T-helper 2 cell treated with Interferon-gamma antibody and Interleukin-4, amounts not matched to agents 5 μg/mL and 100 μg/mL, for 36 hours (primary cell): ENCODE data around the gene GCDH.
"Not testable (repeated sequence)": the region's sequence is repeated elsewhere in the genome, so short reads cannot be mapped to it uniquely, and the experiment has no call there.

Experiments used
- DNase-seq: peaks from one replicate; pipeline ENCODE4 v3.0.0; 2021; ENCODE audit warnings: low spot score
- H3K27ac Mint-ChIP-seq: one replicate; pipeline ENCODE4 v1.8.0; 2021; ENCODE audit warnings: mild to moderate bottlenecking, mixed read lengths
- H3K27me3 Mint-ChIP-seq: one replicate; pipeline ENCODE4 v1.8.0; 2021; ENCODE audit warnings: low read depth, mixed read lengths
- H3K36me3 Mint-ChIP-seq: one replicate; pipeline ENCODE4 v1.8.0; 2021; ENCODE audit warnings: low read depth, mixed read lengths
- H3K4me1 Mint-ChIP-seq: one replicate; pipeline ENCODE4 v1.8.0; 2021; ENCODE audit warnings: low read depth, mixed read lengths
- H3K4me3 Mint-ChIP-seq: one replicate; pipeline ENCODE4 v1.8.0; 2022; ENCODE audit warnings: mild to moderate bottlenecking, moderate library complexity, mixed read lengths
- H3K9me3 Mint-ChIP-seq: one replicate; pipeline ENCODE4 v1.8.0; 2021; ENCODE audit warnings: mixed read lengths

Gene GCDH

DNA sequence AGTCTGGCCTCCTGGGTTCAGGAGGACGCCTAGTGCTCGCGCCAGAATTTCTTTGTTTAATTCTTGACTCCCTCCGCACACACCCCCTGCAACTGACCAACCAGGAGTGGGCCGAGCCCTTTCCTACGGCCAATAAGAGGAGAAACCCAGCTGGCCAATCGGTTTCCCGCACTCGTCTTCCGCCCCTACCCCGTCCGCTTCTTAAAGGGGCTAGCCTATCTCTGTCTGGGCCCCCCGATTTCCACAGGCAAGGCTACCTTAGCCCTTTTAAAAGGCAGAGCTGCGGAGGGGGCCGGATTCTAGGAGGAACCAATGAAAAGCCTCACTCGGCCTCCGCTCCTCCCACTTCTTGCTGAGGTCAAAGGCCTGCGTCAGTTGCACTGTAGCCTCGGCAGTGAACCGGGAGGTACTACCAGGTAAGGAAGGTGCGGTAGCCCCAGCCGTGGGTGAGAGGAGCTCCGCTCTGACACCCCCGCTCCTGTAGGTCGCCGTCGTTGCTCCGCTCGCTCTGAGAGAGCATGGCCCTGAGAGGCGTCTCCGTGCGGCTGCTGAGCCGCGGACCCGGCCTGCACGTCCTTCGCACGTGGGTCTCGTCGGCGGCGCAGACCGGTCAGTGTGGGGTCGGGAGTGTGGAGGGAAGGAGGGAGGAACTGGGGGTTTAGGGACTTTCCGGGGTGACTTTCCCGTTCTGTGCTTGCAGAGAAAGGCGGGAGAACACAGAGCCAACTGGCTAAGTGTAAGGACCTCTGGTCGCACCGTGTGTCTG, at the start of gene GCDH:
GCDH (plus strand) TSS at position 374 of the 766 bp plus-strand sequence; CDS start at position 519, 145 bp downstream.
- H3K4me3 Mint-ChIP-seq, result peak within 1 kb of the TSS; percentile 97
- H3K36me3 Mint-ChIP-seq, result peaks cover 10% of the 10 kb centered on the region
- peaks cover 14% of the 10 kb centered on the region for H3K4me1 Mint-ChIP-seq
- no peaks in the 10 kb centered on the region for H3K9me3 Mint-ChIP-seq
- H3K27ac Mint-ChIP-seq, result peak within 1 kb of the TSS; percentile 88
- H3K27me3 Mint-ChIP-seq, result no peaks in the 10 kb centered on the region
- peak; percentile 96 for DNase-seq

DNA sequence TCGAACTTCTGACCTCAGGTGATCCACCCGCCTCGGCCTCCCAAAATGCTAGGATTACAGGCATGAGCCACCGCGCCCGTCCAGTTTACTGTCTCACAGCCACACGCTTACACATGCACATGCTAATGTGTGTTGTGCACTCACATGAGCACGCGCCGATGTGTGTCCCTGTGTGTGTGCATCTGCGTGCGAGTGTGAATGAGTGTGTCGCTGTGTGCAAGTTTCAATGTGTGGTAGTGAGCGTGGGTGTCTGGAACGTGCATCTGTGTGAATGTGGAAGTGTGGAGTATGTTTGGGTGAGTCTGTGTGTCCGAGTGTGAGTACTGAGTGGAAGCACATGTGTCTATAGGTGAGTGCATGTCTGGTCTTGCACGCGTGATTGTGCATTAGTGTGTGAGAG, 48.4 kb upstream of the GCDH start:
- Mint-ChIP-seq H3K27ac (no peak overlapping the region), H3K4me3 (no peak overlapping the region), H3K4me1 (peaks cover 23% of the 10 kb centered on the region), H3K9me3 (no peaks in the 10 kb centered on the region), H3K27me3 (peaks cover 44% of the 10 kb centered on the region), H3K36me3 (no peaks in the 10 kb centered on the region)
- DNase-seq, result no peak

DNA sequence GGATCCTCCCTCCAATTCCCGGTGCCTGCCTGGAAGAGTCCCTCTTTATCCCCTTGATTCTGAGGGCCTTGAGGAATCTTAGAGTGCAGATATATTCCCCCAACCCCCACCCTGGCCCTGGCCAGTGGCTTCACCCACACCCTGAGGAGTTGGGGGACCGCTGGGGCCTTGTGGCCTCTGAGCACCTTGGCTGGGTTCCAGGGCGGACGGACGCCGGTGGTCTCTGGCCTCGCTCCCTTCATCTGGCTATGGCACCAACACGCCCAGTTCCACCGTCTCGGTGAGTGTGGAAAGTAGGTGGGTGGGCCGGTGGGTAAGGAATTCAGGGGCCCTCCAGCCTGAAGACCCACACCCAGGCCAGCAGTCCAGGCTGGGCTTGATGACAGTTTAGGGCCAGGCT, 47.6 kb upstream of the GCDH start:
- Mint-ChIP-seq H3K36me3 (no peaks in the 10 kb centered on the region), H3K27ac (no peak overlapping the region), H3K4me1 (peaks cover 23% of the 10 kb centered on the region), H3K9me3 (no peaks in the 10 kb centered on the region), H3K4me3 (no peak overlapping the region), H3K27me3 (peaks cover 39% of the 10 kb centered on the region)
- no peak for DNase-seq

DNA sequence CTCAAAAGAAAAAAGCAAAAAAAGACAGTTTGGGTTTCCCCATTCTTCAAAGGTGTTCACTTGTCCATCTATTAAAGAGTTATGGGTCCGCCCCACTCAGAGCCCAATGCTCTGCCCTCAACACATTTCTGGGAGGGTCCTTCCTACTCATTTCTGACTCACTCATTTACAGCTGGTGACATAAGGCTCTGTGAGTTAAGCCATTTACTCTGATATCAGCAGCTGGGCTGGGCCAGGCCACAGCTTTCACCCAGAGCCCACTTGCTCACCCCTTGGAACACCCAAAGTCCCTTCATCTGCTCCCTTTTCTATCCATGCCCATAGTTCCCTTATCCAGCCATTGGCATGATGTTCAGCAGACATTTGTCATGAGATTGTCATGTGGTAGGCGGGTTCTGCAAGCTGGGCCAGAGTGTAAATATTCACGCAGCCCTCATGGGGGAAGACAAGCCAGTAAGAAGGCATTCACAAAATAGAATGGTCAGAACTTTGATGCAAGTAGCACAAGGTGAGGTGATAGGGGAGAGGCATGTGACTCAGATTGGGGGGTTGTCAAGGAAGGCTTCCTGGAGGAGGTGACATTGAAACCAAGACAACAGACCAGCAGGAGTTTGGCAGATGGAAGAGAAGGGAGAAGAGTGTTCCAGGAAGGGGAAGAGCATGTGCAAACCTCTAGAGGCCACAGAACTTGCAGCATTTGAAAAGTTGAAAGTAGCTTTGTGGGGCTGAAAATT, 46.8 kb upstream of the GCDH start:
- no peaks in the 10 kb centered on the region for H3K36me3 Mint-ChIP-seq
- no peak overlapping the region for H3K27ac Mint-ChIP-seq
- peaks cover 33% of the 10 kb centered on the region for H3K27me3 Mint-ChIP-seq
- H3K9me3 Mint-ChIP-seq, result no peaks in the 10 kb centered on the region
- peaks cover 18% of the 10 kb centered on the region for H3K4me1 Mint-ChIP-seq
- no peak for DNase-seq
- H3K4me3 Mint-ChIP-seq, result no peak overlapping the region

DNA sequence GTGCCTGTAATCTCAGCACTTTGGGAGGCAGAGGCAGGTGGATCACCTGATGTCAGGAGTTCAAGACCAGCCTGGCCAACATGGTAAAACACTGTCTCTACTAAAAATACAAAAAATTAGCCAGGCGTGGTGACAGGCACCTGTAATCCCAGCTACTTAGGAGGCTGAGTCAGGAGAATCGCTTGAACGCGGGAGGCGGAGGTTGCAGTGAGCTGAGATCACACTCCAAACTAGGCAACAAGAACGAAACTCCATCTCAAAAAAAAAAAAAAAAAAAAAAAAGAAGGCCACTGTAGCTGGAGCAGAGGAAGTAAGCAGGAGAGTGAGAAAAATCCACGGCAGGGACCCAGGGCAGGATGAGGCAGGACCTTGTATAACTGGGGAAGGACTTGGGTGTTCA, 44.3 kb upstream of the GCDH start:
- not testable (repeated sequence) for H3K27me3 Mint-ChIP-seq, H3K9me3 Mint-ChIP-seq, H3K27ac Mint-ChIP-seq, H3K4me1 Mint-ChIP-seq, H3K36me3 Mint-ChIP-seq, H3K4me3 Mint-ChIP-seq, DNase-seq

DNA sequence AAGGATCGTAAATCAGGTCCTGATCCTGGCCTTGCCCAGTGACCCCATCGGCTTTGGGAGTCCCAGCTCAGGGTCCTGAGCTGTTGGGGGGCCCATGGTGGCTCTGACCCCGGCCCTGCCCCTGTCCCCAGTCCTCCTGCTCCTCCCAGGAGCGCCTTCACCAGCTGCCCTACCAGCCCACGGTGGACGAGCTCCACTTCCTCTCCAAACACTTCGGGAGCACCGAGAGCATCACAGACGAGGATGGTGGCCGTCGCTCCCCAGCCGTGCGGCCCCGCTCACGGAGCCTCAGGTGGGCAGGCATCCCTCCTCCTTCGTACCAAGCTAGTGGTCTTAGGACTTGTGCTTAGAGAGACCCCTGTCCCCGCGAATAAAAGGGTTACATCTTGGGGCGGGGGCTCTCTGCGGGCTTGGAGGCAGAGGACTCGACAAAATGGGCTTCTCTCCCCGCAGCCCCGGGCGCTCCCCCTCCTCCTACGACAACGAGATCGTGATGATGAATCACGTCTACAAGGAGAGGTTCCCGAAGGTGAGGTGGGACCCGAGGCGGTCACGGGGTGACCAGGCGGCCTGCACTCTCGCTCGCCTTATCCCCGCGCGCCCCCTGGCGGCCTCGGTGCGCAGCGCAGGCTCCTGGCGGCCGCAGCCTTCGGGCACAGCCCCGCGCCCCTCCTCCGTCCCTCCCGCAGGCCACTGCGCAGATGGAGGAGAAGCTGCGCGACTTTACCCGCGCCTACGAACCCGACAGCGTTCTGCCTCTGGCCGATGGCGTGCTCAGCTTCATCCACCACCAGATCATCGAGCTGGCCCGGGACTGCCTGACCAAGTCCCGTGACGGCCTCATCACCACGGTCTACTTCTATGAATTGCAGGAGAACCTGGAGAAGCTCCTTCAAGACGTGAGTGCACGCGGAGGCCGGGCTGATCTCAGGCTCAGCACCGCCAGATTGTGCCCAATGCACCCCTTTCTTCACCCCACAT, 43.5 kb upstream of the GCDH start:
- H3K4me3 Mint-ChIP-seq, result peak overlapping the region; percentile 67
- no peaks in the 10 kb centered on the region for H3K9me3 Mint-ChIP-seq
- peak; percentile 90 for DNase-seq
- no peaks in the 10 kb centered on the region for H3K4me1 Mint-ChIP-seq
- no peak overlapping the region for H3K27ac Mint-ChIP-seq
- peaks cover 6% of the 10 kb centered on the region for H3K27me3 Mint-ChIP-seq
- no peaks in the 10 kb centered on the region for H3K36me3 Mint-ChIP-seq

DNA sequence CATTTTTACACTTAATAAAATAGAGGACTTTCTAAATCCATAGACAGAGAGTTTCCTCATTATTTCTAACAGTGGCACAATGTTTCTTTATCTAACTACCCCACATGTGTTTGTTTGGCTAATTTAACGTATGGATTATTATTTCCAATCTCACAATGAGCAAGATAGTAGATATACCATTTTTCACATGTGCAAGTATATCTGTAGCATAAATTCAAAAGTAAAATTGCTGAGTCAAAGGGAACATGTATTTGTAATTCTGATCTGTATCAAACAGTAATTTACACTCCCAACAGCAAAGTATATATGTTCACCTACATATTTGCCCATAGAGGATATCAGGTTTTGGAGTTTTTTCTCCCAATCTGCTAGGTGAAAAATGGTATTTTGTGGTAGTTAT, 34.3 kb upstream of the GCDH start:
- H3K4me3 Mint-ChIP-seq, result no peak overlapping the region
- H3K4me1 Mint-ChIP-seq, result no peaks in the 10 kb centered on the region
- no peaks in the 10 kb centered on the region for H3K27me3 Mint-ChIP-seq
- no peak overlapping the region for H3K27ac Mint-ChIP-seq
- H3K9me3 Mint-ChIP-seq, result no peaks in the 10 kb centered on the region
- H3K36me3 Mint-ChIP-seq, result no peaks in the 10 kb centered on the region
- DNase-seq, result no peak

DNA sequence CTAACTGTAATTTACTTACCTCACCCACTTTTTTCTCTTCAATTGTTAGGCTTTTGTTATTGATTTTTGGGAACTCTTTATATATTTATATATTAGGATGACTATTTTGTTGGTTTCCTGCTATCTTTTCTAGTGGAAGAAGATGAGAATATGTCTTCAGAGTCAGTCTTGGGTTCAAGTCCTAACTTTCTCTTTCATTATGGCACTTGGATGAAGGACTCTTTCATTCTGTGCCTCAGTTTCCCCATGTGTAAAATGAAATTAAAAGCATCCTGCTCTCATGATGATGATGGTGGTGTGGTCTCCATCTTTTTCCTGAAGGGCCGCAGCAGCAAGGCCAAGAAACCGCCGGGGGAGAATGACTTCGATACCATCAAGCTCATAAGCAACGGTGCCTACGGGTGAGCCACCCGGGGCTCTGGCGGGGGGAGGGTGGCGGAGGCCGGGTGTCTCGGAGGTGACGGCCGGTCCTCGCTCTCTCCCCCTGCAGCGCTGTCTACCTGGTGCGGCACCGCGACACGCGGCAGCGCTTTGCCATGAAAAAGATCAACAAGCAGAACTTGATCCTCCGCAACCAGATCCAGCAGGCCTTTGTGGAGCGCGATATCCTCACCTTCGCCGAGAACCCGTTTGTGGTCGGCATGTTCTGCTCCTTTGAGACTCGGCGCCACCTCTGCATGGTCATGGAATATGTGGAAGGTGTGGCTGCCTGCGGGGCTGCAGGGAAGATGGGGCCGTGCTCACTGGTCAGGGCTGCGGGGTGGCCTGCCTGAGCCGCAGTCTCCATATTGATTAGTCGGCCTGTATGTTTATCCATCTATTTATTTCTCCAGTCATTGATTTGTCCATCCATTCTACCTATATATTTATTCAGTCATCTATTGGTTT, 32.7 kb upstream of the GCDH start:
- H3K4me1 Mint-ChIP-seq, result no peaks in the 10 kb centered on the region
- H3K4me3 Mint-ChIP-seq, result no peak overlapping the region
- H3K9me3 Mint-ChIP-seq, result no peaks in the 10 kb centered on the region

DNA sequence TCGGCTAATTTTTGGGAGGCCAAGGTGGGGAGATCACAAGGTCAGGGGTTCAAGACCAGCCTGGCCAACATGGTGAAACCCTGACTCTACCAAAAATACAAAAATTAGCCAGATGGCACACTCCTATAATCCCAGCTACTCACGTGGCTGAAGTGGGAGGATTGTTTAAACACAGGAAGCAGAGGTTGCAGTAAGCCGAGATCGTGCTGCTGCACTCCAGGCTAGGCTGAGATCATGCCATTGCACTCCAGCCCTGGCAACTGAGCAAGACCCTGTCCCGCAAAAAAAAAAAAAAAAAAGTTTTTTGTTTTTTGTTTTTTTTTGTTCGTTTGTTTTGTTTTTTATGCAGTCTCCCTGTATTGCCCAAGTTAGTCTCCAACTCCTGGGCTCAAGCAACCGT, 31.4 kb upstream of the GCDH start:
- Mint-ChIP-seq H3K27ac (no peak overlapping the region), H3K4me3 (no peak overlapping the region)

More for the DNA sequence above, 32.7 kb upstream of the GCDH start:
- no peak for DNase-seq
- H3K36me3 Mint-ChIP-seq, result no peaks in the 10 kb centered on the region
- no peaks in the 10 kb centered on the region for H3K27me3 Mint-ChIP-seq
- H3K27ac Mint-ChIP-seq, result no peak overlapping the region

DNA sequence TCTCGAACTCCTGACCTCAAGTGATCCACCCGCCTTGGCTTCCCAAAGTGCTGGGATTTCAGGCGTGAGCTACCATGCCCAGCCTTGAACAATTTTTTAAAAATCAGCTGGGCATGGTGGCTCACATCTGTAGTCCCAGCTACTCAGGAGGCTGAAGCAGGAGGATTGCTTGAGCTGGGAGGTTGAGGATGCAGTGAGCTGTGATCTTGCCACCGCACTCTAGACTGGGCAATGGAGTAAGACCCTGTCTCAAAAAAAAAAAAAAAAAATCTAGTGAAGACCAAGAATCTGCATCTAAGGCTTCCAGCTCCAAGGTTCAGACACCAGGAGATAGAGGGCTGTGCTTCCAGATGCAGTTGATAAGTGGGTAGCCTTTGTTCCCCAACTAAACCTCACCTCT, 26.8 kb upstream of the GCDH start:
- H3K36me3 Mint-ChIP-seq, result no peaks in the 10 kb centered on the region
- no peaks in the 10 kb centered on the region for H3K27me3 Mint-ChIP-seq
- H3K27ac Mint-ChIP-seq, result no peak overlapping the region
- DNase-seq, result no peak
- H3K4me3 Mint-ChIP-seq, result no peak overlapping the region
- peaks cover 14% of the 10 kb centered on the region for H3K4me1 Mint-ChIP-seq
- no peaks in the 10 kb centered on the region for H3K9me3 Mint-ChIP-seq

More for the DNA sequence above, 31.4 kb upstream of the GCDH start:
- Mint-ChIP-seq H3K36me3 (no peaks in the 10 kb centered on the region), H3K27me3 (no peaks in the 10 kb centered on the region), H3K4me1 (no peaks in the 10 kb centered on the region), H3K9me3 (no peaks in the 10 kb centered on the region)
- DNase-seq, result no peak

DNA sequence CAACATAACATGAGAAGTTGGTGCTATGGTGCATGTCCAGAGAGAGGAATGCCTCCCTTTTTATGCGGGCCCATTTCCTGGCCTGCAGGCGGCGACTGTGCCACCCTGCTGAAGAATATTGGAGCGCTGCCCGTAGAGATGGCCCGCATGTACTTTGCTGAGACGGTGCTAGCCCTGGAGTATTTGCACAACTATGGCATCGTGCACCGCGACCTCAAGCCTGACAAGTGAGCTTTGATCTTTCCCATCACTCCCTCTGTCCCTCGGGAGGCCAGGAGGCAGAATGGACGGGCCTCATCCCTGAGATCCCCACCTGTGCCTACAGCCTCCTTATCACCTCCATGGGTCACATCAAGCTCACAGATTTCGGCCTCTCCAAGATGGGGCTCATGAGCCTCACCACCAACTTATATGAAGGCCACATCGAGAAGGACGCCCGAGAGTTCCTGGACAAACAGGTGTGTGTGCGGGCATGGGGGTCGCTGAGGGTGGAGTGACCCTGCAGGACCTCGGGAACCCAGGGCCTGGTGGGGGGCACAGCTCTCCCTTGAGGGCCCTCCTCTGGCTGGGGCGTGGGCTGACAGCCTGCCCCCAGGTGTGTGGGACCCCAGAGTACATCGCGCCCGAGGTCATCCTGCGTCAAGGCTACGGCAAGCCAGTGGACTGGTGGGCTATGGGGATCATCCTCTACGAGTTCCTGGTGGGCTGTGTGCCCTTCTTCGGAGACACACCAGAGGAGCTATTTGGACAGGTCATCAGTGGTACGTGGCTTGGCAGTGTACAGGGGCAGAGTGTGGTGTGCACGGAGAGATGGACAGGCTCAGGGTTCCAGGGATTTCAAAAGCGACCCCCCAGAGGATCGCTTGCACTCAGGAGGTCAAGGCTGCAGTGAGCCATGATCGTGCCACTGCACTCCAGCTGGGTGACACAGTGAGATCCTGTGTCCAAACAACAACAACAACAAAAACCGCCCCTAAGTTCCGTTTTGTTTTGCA, 25.9 kb upstream of the GCDH start:
- no peak for DNase-seq
- H3K9me3 Mint-ChIP-seq, result no peaks in the 10 kb centered on the region
- peaks cover 14% of the 10 kb centered on the region for H3K4me1 Mint-ChIP-seq

DNA sequence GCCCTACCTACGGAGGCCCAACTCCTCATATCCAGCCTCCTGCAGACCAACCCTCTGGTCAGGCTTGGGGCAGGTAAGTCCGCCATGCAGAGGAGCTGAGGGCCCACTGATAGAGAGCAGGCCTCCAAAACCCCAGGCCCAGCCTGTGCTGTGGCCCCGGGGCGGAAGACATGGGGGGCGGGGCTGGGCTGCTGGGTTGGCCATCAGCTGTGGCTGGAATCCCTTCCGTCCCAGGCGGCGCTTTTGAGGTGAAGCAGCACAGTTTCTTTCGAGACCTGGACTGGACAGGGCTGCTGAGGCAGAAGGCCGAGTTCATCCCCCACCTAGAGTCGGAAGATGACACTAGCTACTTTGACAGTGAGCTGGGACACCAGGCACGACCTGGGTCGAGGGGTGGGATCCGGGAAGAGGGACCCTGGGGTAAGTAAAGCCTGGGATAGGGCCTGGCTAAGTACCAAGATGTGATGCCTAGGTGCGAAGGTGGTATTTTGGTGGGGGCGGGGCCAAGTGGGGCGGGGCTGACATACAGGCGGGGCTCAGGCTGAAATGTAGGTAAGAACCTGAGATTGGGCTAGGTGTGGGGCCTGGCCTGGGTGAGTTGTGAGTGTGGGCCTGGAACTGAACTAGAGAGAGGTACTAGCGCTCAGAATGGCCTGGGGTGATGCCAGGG, 25.1 kb upstream of the GCDH start:
- no peaks in the 10 kb centered on the region for H3K9me3 Mint-ChIP-seq

More for the DNA sequence above, 25.9 kb upstream of the GCDH start:
- no peaks in the 10 kb centered on the region for H3K36me3 Mint-ChIP-seq
- no peak overlapping the region for H3K27ac Mint-ChIP-seq
- no peaks in the 10 kb centered on the region for H3K27me3 Mint-ChIP-seq
- no peak overlapping the region for H3K4me3 Mint-ChIP-seq

More for the DNA sequence above, 25.1 kb upstream of the GCDH start:
- Mint-ChIP-seq H3K27me3 (no peaks in the 10 kb centered on the region), H3K27ac (no peak overlapping the region), H3K36me3 (no peaks in the 10 kb centered on the region), H3K4me1 (peaks cover 14% of the 10 kb centered on the region), H3K4me3 (peak overlapping the region; percentile 16)
- no peak for DNase-seq
